HL-60 (cell line): ENCODE data around the gene ERRFI1.

Source experiments
- DNase-seq, 2 experiments: peaks; one replicate each; pipeline ENCODE4 v3.0.0-alpha.2; 2010 to 2020; ENCODE audit warnings: low read depth in 1 of 2, low spot score in 1 of 2
- H3K27ac ChIP-seq: fragments of 250-450 bp; sonication (Bioruptor Pico); replicated peaks from 2 replicates; pipeline ENCODE4 v1.5.1; 2020; ENCODE audit warnings: mild to moderate bottlenecking, moderate library complexity
- H3K27me3 ChIP-seq: fragments of 250-450 bp; sonication (Bioruptor Pico); 2 replicates; pipeline ENCODE4 v1.5.1; 2021; ENCODE audit warnings: mild to moderate bottlenecking, moderate library complexity; ENCODE audit not compliant: insufficient read depth, poor library complexity, severe bottlenecking
- H3K4me3 ChIP-seq: replicated peaks from 2 replicates; pipeline ENCODE4 v1.5.1; 2011; ENCODE audit warnings: mild to moderate bottlenecking, control low read depth, low read length; ENCODE audit not compliant: insufficient read depth
- CTCF ChIP-seq: IDR thresholded peaks from one replicate; pipeline ENCODE4 v1.5.1; 2011; ENCODE audit warnings: low read length, control low read depth, inconsistent platforms; ENCODE audit not compliant: insufficient read depth
- GABPA ChIP-seq: IDR thresholded peaks from 2 replicates; pipeline ENCODE4 v1.6.1; 2012; ENCODE audit warnings: low read depth
- POLR2AphosphoS5 ChIP-seq: IDR thresholded peaks from 2 replicates; pipeline ENCODE4 v1.6.1; 2012; ENCODE audit warnings: low read depth
- REST ChIP-seq: IDR thresholded peaks from 2 replicates; pipeline ENCODE4 v1.6.1; 2012; ENCODE audit warnings: low read depth; ENCODE audit not compliant: insufficient replicate concordance
- SPI1 ChIP-seq: IDR thresholded peaks from 2 replicates; pipeline ENCODE4 v1.6.1; 2012; ENCODE audit warnings: low read depth, mild to moderate bottlenecking, borderline replicate concordance

Gene ERRFI1

GRCh38 chr1:8016210-8016894 lies 9.8 kb downstream of the ERRFI1 start:
- Histone ChIP-seq H3K27me3 (peaks cover 3% of the 10 kb centered on the region), H3K27ac (no peak overlapping the region), H3K4me3 (no peak overlapping the region)
- TF ChIP-seq REST, result no peak
- TF ChIP-seq CTCF, result no peak
- no peak for TF ChIP-seq POLR2AphosphoS5
- no peak for TF ChIP-seq GABPA
- no peak for TF ChIP-seq SPI1
- no peak for DNase-seq

GRCh38 chr1:8015809-8016165 lies 10.3 kb downstream of the ERRFI1 start:
- TF ChIP-seq GABPA, result no peak
- no peak for DNase-seq
- no peak overlapping the region for H3K4me3 ChIP-seq
- no peaks in the 10 kb centered on the region for H3K27me3 ChIP-seq
- H3K27ac ChIP-seq, result no peak overlapping the region

- Histone ChIP-seq H3K4me3 (no peak overlapping the region), H3K27ac (no peak overlapping the region), H3K27me3 (no peaks in the 10 kb centered on the region)
- TF ChIP-seq POLR2AphosphoS5, result no peak
- TF ChIP-seq GABPA, result no peak
- peak; percentile 42 for TF ChIP-seq CTCF
- TF ChIP-seq REST, result no peak
- 0 out of 2 replicates have a peak, but pooled peaks have one; percentile 12 for TF ChIP-seq SPI1
- peak; percentile 14 to 42 for DNase-seq
Observed at GRCh38 chr1:8015036-8015808, 10.9 kb downstream of the ERRFI1 start.

GRCh38 chr1:8014381-8014988 lies 11.6 kb downstream of the ERRFI1 start:
- no peak for DNase-seq
- Histone ChIP-seq H3K27me3 (no peaks in the 10 kb centered on the region), H3K27ac (no peak overlapping the region), H3K4me3 (no peak overlapping the region)
- TF ChIP-seq POLR2AphosphoS5 (no peak), GABPA (no peak), REST (no peak), SPI1 (no peak), CTCF (no peak)
